ENCODE measurements around the gene NTRK2.

The NTRK2 gene

DNA sequence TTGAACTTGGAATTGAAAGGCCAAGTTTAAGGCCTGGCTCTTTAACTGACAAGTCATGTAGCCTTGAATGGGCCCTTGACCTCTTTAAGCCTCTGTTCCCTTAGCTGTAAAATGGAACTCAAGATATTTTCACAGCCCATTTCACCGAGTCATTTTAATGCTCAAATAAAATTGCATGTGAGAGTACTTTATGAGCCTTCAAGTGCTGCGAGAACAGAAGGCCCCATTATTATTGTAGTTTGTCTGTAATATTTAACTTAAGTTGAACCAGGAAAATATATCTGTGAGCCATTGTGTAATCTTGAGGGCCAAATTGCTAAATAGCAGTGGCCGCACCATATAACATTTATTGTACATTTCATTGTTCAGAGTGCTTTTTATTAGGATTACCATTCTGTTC is 249.9 kb downstream of the NTRK2 start:
- TF ChIP-seq, protein P1, sequence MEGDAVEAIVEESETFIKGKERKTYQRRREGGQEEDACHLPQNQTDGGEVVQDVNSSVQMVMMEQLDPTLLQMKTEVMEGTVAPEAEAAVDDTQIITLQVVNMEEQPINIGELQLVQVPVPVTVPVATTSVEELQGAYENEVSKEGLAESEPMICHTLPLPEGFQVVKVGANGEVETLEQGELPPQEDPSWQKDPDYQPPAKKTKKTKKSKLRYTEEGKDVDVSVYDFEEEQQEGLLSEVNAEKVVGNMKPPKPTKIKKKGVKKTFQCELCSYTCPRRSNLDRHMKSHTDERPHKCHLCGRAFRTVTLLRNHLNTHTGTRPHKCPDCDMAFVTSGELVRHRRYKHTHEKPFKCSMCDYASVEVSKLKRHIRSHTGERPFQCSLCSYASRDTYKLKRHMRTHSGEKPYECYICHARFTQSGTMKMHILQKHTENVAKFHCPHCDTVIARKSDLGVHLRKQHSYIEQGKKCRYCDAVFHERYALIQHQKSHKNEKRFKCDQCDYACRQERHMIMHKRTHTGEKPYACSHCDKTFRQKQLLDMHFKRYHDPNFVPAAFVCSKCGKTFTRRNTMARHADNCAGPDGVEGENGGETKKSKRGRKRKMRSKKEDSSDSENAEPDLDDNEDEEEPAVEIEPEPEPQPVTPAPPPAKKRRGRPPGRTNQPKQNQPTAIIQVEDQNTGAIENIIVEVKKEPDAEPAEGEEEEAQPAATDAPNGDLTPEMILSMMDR (conservative IDR thresholded peaks at IDR 0.05; ENCODE audit: low read length): no peak
- no peak for TF ChIP-seq EZH2phosphoT487 (IDR thresholded peaks at IDR 0.05; ENCODE audit: borderline replicate concordance)
- Histone ChIP-seq H3K9ac (ENCODE audit: low read depth, low read length, poor library complexity, severe bottlenecking) (no peak overlapping the region), H3K36me3 (ENCODE audit: insufficient read depth, low read length) (no peaks in the 10 kb centered on the region), H3K4me1 (ENCODE audit: insufficient read depth, low read length, poor library complexity, severe bottlenecking) (no peaks in the 10 kb centered on the region), H3K9me2 (replicated peaks; ENCODE audit: low read depth, low read length) (no peaks in the 10 kb centered on the region), H3F3A (ENCODE audit: low read depth) (no peaks in the 10 kb centered on the region), H4K20me1 (ENCODE audit: insufficient read depth, low read length, poor library complexity, severe bottlenecking) (no peaks in the 10 kb centered on the region), H3K9me3 (ENCODE audit: insufficient read depth, low read depth, low read length) (no peaks in the 10 kb centered on the region), H2AFZ (ENCODE audit: low read length) (no peak overlapping the region), H3K79me2 (ENCODE audit: insufficient read depth, low read length) (no peaks in the 10 kb centered on the region), H3K4me2 (ENCODE audit: low read depth, low read length, poor library complexity, severe bottlenecking) (no peak overlapping the region), H3K27me3 (ENCODE audit: insufficient read depth, low read length, poor library complexity, severe bottlenecking) (no peaks in the 10 kb centered on the region), H3K4me3 (ENCODE audit: low read length, poor library complexity, severe bottlenecking) (no peak overlapping the region)

DNA sequence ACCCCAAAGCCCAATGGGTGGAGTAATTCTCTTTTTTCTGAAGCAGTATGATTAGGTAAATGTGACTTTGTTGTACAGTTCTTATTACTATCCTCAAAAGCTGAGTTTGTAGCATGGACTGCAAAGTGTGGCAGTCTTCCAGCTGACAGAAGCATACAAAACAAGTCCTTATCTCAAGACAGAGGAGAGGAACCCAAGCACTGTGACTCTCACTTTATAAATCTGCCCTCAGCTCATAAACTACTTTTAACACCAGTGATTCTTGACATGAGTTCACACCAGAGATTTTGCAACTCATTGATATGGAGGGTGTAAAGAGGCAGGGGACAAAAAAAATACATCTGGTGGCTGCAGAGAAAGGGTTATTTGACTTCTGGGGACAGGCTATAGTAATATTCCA is 251.6 kb downstream of the NTRK2 start:
- no peaks in the 10 kb centered on the region for H3K4me1 ChIP-seq (ENCODE audit: insufficient read depth, low read length, poor library complexity, severe bottlenecking)
- no peak overlapping the region for H3K4me3 ChIP-seq (ENCODE audit: low read length, poor library complexity, severe bottlenecking)
- no peaks in the 10 kb centered on the region for H3K9me3 ChIP-seq (ENCODE audit: insufficient read depth, low read depth, low read length)
- H3K79me2 ChIP-seq (ENCODE audit: insufficient read depth, low read length): no peaks in the 10 kb centered on the region
- H3K9ac ChIP-seq (ENCODE audit: low read depth, low read length, poor library complexity, severe bottlenecking): no peak overlapping the region
- H3F3A ChIP-seq (ENCODE audit: low read depth): no peaks in the 10 kb centered on the region
- no peak overlapping the region for H3K4me2 ChIP-seq (ENCODE audit: low read depth, low read length, poor library complexity, severe bottlenecking)
- no peak overlapping the region for H2AFZ ChIP-seq (ENCODE audit: low read length)
- H4K20me1 ChIP-seq (ENCODE audit: insufficient read depth, low read length, poor library complexity, severe bottlenecking): no peaks in the 10 kb centered on the region
- H3K36me3 ChIP-seq (ENCODE audit: insufficient read depth, low read length): no peaks in the 10 kb centered on the region
- H3K9me2 ChIP-seq (replicated peaks; ENCODE audit: low read depth, low read length): no peaks in the 10 kb centered on the region
- no peaks in the 10 kb centered on the region for H3K27me3 ChIP-seq (ENCODE audit: insufficient read depth, low read length, poor library complexity, severe bottlenecking)
- no peak for TF ChIP-seq EZH2phosphoT487 (IDR thresholded peaks at IDR 0.05; ENCODE audit: borderline replicate concordance)
- TF ChIP-seq, protein P1 (conservative IDR thresholded peaks at IDR 0.05; ENCODE audit: low read length): no peak

DNA sequence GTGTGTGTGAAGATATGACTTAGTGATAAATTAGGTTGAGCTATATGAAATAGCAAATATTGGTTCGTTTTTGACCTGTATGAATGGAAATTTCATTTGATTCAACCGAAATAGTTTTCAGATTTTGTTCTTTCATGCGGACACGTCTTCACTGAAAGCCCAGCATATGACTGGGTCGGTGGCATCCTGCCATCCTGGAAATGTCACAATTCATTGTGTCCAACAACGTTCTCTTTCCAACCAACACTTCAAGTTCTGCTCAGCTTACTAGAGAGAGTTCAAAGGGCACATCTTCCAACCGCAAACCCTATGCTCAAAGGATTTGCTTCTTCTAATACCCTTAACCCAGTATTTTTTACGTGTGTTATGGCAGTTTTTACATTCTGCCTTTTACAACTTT is 252.5 kb downstream of the NTRK2 start:
- Histone ChIP-seq H3K4me1 (ENCODE audit: insufficient read depth, low read length, poor library complexity, severe bottlenecking) (no peaks in the 10 kb centered on the region), H3K4me2 (ENCODE audit: low read depth, low read length, poor library complexity, severe bottlenecking) (no peak overlapping the region), H2AFZ (ENCODE audit: low read length) (no peak overlapping the region), H3K4me3 (ENCODE audit: low read length, poor library complexity, severe bottlenecking) (no peak overlapping the region), H3K9ac (ENCODE audit: low read depth, low read length, poor library complexity, severe bottlenecking) (no peak overlapping the region), H4K20me1 (ENCODE audit: insufficient read depth, low read length, poor library complexity, severe bottlenecking) (no peaks in the 10 kb centered on the region), H3K9me2 (replicated peaks; ENCODE audit: low read depth, low read length) (no peaks in the 10 kb centered on the region), H3K9me3 (ENCODE audit: insufficient read depth, low read depth, low read length) (no peaks in the 10 kb centered on the region), H3K36me3 (ENCODE audit: insufficient read depth, low read length) (no peaks in the 10 kb centered on the region), H3K79me2 (ENCODE audit: insufficient read depth, low read length) (no peaks in the 10 kb centered on the region), H3F3A (ENCODE audit: low read depth) (no peaks in the 10 kb centered on the region), H3K27me3 (ENCODE audit: insufficient read depth, low read length, poor library complexity, severe bottlenecking) (no peaks in the 10 kb centered on the region)
- TF ChIP-seq EZH2phosphoT487 (IDR thresholded peaks at IDR 0.05; ENCODE audit: borderline replicate concordance): no peak
- TF ChIP-seq, protein P1 (conservative IDR thresholded peaks at IDR 0.05; ENCODE audit: low read length): no peak

Measured in Loucy (cell line).